Measurements from ENCODE around the gene HTRA2.
"Not testable (repeated sequence)": the region's sequence is repeated elsewhere in the genome, so short reads cannot be mapped to it uniquely, and the experiment has no call there.

Gene HTRA2

DNA sequence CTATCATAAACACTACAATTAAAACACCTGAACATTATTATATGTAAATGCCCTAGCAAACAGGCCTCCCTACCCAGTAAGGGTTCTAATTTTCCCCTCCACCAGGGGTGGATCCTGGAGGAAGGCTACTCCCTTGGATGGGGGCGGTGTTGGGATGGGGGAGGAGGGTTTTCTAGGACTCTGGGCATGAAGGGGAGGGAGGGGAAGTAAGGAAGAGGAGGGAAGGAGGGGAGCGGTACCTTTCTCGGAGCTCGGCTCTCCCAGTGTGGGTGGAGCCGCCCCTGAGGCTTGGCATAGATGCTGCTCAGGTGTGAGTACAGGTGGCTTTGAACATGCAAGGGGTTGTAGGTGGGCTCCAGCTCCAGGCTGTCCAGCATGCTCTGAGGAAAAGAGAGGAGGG lies 30.2 kb downstream of the HTRA2 start:
- DNase-seq (ENCODE audit: extremely low read depth in 1 of 2, low read depth in 1 of 2): no peak

DNA sequence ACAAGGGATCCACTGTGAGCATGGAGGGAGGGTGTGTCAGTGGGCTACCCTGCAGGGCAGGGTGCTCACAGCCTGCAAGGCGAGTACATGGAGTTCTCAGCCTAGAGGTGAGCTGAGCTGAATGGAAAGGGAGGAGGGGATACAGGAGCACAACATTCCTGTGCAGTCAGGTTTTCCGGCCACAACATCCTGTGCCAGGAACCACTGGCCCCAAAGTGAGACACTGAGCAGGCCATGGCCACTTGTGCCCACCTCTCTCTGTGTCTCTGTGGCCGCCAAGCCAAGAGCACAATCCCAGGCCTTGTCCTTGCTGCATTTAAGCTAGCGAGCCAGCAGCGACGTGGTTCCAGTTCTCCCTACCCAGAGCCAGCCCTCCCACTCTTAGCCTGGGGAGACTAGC lies 30.9 kb downstream of the HTRA2 start:
- no peak for DNase-seq (ENCODE audit: extremely low read depth in 1 of 2, low read depth in 1 of 2)

DNA sequence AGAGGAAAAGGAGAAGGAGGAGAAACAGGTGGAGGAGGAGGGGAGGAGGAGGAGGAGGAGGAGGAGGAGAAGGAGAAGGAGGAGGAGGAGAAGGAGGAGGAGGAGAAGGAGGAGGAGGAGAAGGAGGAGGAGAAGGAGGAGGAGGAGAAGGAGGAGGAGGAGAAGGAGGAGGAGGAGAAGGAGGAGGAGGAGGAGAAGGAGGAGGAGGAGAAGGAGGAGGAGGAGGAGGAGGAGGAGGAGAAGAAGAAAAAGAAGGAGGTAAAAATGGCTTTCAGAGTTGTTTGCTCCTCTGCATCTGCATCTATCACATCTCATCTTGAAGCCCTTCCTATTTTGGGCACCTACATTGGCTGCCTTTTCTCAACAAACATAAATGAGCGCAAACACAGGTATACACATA lies 31.3 kb downstream of the HTRA2 start:
- DNase-seq (ENCODE audit: extremely low read depth in 1 of 2, low read depth in 1 of 2): not testable (repeated sequence)

DNA sequence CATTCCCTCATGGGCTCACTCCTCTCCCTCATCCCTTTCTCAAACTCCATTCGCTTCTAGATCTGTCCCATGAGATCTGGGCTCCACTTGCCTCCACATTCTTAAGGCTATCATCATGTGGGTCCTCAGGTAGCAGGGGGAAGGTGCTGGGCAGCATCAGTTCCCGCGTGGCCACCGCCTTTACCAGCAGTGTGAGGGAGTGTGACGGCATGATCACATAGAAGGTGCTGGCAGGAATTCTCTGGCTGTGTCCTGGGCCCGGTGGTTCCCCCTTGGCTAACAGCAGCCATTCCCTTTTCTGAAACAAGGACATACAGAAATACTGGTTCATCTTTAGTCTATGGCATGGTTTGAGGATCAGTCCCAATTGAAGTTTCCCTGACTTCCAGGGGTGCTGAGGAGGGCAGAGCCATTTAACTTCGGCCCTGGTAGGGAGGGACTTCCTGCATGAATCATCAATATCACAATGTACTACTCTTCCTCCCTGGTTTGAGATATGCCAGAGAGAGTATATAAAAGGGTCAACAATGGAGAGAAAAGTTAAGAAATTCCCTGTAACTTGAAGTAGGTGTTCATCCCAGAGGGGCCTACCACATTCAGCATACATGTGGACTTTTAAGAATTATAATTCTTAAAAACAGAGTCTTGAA lies 32.5 kb downstream of the HTRA2 start:
- no peak for DNase-seq (ENCODE audit: extremely low read depth in 1 of 2, low read depth in 1 of 2)

DNA sequence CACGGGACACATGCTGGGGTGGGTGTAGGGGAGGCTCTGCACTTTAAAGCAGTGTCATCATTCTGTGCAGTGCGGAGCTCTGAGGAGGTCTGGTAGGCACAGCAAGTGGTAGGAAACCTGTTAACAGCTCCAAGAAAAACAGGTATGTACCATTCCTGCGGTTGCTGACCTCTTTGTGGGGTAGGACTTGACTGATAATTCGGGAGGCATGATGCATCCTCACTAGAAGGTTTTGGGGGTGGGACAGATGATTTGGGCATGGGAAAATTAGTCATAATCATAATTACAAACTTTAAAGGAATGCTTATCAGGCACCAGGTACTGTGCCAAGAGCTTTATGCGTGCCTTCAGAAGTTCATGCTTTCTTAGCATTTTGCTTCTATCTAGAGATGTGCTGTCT lies 34.5 kb downstream of the HTRA2 start:
- DNase-seq (ENCODE audit: extremely low read depth in 1 of 2, low read depth in 1 of 2): no peak

DNA sequence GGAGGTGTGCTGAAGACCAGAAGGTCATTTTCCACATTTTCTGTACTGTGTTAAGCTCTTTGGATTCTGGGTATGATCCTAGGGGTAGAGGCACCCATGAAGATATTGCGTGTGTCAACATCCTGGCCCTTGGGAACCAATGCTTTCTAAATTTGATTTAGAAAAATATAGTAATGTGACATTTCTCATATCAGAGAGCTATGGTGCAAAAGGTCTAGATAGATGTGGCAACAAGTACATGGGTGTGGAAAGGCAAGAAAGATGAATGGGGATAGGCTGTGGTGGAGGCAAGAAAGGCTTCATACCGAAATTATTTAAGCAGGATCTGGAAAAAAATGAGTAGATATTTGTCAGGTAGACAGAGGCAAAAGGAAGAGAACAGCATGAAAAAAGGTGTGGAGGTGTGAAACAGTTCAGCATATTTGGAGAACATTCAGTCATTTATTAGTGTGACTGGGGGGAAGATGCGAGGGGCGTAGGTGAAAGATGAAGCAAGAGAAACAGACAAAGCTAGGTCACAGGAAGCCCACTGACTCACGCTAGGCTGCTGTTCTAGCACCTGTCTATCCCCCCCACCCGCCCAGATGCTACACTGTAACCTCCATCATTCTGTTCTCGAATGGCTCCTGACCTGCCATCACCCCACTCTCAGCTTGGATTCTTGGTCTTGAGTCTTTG lies 36.5 kb downstream of the HTRA2 start:
- DNase-seq (ENCODE audit: extremely low read depth in 1 of 2, low read depth in 1 of 2): no peak

DNA sequence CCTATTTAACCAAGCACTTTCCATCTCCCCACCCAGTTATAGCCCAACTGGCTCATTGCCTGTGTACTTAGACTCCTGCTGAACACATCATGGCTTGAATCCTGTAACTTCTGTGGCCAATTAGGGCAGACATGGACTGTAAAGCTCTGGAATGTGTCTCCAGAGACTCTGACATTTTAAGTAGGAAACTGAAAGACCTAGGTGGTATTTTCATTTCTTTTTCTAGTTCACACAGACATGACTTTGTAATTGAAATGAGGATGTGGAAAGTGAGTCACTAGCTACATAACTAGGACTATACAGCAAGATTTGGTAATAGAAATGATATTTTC lies 37.0 kb downstream of the HTRA2 start:
- no peak for DNase-seq (ENCODE audit: extremely low read depth in 1 of 2, low read depth in 1 of 2)

DNA sequence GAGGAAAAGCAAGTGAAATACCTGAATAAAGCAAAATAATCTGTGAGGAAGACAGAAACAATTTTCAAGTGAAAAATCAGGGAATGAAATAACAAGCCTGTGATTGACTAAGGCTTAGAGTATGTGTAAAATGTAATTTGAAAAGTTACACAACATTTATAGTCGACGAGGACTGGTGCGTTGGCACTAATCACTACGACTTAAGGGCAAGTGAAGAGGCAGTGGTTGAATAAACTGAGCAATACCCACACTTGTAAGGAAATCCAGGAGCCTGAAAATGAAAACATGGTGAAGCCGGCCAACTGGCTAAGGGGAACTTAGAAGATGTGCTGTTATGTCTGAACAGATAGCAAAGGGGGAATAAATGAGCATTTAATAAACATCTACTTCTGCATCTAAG lies 38.1 kb downstream of the HTRA2 start:
- DNase-seq (ENCODE audit: extremely low read depth in 1 of 2, low read depth in 1 of 2): no peak

DNA sequence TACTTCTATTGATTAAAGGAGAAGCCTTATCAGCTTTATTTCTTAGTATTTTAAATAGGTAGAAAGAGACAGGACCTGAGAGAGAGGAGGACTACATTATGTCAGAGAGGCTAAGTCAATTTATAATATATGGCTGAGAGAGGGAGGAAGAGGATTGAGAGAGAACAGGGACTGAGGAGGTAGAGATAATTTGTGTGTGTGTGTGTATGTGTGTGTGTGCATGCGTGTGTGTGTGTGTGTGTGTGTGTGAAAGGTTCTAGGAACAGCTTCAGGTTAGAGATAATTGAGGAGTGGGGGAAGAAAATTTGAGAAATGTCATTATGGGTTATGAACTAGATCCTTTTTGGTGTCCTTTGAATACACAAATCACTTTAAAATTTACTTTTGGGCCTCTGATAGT lies 40.0 kb downstream of the HTRA2 start:
- no peak for DNase-seq (ENCODE audit: extremely low read depth in 1 of 2, low read depth in 1 of 2)

DNA sequence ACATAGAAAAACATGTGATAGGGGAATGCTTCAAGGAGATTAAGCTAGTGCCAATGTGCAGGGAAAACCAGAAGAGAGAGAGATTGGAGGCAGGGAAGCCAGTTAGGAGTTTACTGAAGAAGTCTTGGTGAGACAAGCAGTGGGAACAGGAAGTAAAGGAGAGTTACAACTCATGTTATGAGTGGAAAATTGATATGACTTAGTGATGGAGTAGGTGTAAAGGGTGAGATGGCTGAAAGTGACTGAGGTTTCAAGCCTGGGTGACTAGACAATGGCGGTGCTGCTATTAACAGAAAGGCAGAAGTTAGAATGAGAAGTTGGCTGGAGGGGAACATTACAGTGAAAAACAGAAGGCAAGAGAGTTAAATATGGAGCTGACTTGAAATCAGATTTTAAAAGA lies 41.3 kb downstream of the HTRA2 start:
- DNase-seq (ENCODE audit: extremely low read depth in 1 of 2, low read depth in 1 of 2): no peak

DNA sequence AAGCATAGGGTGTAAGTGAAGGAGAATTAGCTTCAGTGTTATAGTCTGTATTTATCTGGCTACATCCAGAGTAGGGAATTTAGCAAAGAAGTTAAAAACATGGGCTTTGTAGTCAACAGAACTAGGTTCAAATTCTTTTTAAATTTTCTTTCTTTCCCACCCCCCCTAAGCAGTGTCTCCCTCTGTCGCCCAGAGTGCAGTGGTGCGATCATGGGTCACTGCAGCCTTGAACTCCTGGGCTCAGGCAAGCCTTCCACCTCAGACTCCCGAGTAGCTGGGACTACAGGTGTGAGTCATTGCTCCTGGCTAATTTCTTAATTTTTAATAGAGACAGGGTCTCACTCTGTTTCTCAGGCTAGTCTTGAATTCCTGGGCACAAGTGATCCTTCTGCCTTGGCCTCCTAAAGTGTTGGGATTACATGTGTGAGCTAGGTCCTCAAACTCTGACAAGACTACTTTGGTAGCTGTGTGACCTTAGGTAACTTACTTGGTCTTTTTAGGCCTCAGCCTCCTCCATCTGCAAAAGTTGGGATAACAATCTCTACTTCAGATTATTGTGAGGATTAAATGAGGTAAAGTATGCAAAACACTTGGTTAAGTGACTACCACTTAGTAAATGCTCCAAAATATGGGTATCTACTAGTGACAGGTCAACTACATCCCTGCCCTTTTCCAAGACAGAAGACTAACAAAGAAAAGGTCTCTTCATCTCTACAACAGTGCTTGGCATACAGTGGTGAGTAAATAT lies 42.6 kb downstream of the HTRA2 start:
- no peak for DNase-seq (ENCODE audit: extremely low read depth in 1 of 2, low read depth in 1 of 2)

DNA sequence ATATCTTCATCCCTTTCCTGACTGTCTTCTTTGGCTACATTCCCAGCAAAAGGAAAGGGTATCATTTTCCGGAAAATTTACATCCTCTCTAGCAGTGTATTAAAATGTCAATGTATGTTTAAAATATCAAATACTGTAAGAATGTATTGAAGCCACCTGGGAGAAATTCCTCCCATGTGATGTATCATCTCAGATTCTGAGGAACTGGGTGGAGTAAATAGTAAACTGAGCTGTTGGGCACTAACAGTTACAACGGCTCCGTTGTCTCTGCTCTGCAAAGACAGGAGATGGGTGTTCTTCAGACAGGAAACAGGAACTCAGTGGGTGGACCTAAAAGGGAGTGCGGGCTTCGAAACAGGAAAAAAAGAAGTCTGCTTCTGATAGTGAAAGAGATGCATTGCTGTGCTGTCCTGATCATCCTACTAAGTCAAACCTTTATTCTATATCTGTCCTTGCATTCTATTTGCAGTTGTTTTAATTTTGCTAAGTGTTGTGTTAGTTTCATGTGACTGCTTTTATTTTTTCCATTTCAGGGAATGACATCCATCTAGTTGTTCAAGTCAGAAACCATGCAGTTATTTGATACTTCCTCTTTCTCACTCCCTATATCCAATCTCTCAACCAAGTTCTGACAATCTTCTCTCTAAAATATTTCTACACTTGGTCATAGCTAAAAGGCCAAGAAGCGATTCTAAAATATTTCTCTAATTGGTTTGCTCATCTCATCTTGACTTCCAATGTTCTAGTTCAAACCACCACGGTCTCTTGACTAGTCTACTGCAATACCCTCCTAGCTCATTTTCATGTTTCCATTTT lies 44.2 kb downstream of the HTRA2 start:
- no peak for DNase-seq (ENCODE audit: extremely low read depth in 1 of 2, low read depth in 1 of 2)

DNA sequence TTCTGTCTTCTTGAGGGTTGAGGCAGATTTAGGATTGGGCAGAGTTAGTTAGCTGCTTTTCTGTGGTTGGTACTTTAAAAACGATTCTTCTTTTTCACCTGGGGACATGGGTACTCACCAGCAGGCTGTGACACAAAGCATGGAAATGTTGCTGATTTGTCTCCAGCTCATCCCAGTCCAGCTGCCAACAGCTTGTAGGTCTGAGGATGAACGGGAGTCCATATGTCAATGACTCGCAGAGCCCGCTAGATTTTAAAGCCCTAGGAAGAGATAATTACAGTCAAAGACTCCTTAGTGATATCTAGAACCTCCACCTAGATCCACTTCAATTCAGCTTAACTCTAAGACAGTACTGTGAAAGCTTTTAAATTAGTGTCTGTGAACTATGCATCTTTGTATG lies 45.6 kb downstream of the HTRA2 start:
- no peak for DNase-seq (ENCODE audit: extremely low read depth in 1 of 2, low read depth in 1 of 2)

DNA sequence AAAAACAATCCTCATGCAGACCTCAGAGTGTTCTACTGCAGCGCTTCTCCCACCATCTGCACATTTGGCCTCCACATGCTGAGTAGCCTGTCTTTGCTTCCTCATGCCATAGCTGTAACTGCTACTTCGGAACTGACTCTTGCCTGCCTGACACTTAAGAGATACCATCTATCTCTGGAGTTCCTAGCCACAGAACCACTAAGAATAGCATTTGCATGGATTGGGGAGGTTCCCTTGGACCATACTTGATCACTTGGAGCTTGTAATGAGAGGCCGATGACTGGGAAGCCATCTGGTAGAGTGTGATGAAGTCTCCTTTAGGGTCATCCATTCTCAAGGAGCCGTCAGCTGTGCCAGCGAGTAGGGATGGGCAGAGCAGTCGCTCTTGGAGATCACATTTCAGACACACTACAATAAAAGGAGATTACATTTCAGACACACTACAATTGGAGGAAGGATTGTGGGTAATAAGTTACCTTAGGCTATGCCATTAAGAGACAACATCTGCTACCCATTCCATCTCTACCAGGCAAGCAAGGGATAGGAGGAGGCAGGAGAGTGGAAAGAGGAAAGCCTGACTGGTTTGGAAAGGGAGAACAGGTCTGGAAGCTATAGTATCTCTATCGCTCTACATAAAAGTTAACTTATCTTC lies 46.6 kb downstream of the HTRA2 start:
- no peak for DNase-seq (ENCODE audit: extremely low read depth in 1 of 2, low read depth in 1 of 2)

DNA sequence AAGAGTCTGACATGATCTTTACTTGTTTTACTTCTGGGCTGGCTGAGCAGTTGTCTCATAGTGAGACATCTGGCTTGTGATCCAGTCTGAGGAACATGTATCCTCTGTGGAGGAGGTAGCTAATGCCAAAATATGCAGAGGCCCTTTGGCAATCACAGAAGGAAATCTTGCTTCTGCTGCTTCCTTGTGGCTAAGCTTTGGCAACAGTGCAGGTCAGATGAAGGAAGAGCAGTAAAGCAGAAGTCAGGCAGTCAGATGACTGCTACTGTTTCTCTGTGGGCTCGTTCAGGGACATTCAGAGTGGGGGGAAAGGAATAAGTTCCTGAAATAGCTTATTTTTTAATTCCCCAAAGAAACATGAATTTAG lies 47.1 kb downstream of the HTRA2 start:
- DNase-seq (ENCODE audit: extremely low read depth in 1 of 2, low read depth in 1 of 2): no peak

DNA sequence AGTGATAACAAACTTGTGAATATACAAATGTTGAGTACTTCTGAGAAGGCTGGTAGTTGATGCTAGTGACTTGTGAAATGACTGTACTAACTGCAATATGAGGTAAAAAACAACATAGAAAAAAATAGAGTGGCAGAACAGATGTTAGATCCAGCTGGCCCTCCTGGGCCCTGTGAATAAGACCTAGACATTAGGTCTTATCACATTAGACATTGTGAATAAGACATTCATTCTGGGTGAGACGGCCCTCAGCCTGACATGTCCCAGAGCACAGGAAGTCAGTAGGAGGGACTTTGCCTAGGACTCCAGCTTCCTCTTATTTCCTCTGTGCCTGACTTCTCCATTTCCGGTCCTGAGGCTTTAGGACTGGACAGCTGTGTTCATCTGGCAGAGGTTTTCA lies 47.7 kb downstream of the HTRA2 start:
- DNase-seq (ENCODE audit: extremely low read depth in 1 of 2, low read depth in 1 of 2): no peak

DNA sequence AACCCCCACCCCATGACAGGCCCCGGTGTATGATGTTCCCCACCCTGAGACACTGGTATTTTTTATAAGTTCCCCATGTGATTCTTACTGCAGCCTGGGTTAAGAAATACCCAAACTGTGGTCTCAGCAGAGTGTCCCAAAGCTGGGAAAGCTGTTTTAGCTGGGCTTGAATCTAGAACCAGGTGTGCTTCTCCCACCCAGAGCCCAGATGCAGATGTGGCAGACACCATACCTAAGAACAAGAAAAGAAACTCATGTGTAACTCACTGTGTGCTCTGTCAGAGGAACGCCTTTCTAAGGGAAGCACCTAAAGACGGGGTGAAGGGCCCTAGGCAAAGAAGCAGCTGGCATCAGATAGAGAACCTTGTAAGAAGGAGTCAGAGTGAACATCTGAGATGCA lies 48.7 kb downstream of the HTRA2 start:
- no peak for DNase-seq (ENCODE audit: extremely low read depth in 1 of 2, low read depth in 1 of 2)

DNA sequence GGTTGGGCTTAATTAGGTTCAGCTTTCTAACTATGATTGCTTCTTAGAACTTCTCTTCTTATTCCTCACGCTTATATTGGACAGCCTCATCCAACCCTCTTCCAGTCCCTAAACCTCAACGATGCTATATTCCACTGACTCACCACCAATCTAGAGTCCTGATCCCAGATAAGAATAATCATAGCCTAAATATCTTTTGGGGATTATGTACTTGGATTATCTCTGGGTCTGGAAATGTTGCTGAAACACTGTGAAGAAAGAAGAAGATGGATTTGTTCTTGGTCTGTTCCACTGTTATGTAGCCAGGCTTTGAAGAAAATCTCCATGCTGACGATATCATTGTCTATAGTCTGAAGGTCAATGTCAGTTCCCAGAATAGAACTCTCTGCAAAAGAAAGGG lies 51.7 kb downstream of the HTRA2 start:
- no peak for DNase-seq (ENCODE audit: extremely low read depth in 1 of 2, low read depth in 1 of 2)

DNA sequence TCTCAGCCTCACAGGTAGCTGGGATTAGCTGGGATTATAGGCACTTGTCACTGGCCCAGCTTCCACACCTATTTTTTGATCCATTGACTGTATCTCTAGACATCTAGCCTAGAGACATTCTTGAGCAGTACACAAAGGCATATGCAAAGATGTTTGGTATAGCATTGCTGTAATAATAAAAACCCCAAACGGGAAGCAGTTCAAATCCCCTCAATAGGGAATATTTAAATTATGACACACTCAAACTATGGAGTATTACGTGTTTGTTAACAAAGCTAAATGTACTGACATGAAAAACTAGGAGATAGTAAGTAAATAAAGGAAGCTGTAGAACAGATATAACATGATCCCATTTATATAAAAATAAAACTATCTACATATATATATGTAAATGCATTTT lies 52.5 kb downstream of the HTRA2 start:
- no peak for DNase-seq (ENCODE audit: extremely low read depth in 1 of 2, low read depth in 1 of 2)

Data from activated CD8-positive, alpha-beta memory T cell treated with anti-CD3 and anti-CD28 coated beads for 1 hour (primary cell).